ENCODE data around the gene SLC6A11.

- TF ChIP-seq, protein P1, sequence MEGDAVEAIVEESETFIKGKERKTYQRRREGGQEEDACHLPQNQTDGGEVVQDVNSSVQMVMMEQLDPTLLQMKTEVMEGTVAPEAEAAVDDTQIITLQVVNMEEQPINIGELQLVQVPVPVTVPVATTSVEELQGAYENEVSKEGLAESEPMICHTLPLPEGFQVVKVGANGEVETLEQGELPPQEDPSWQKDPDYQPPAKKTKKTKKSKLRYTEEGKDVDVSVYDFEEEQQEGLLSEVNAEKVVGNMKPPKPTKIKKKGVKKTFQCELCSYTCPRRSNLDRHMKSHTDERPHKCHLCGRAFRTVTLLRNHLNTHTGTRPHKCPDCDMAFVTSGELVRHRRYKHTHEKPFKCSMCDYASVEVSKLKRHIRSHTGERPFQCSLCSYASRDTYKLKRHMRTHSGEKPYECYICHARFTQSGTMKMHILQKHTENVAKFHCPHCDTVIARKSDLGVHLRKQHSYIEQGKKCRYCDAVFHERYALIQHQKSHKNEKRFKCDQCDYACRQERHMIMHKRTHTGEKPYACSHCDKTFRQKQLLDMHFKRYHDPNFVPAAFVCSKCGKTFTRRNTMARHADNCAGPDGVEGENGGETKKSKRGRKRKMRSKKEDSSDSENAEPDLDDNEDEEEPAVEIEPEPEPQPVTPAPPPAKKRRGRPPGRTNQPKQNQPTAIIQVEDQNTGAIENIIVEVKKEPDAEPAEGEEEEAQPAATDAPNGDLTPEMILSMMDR (IDR thresholded peaks at IDR 0.05): no peak
- TF ChIP-seq POLR2A (IDR thresholded peaks at IDR 0.05): no peak
These were observed 1.4 kb upstream of the SLC6A11 start for GRCh38 chr3:10814623-10815022.
